ENCODE measurements around the gene ATRN.

DNA sequence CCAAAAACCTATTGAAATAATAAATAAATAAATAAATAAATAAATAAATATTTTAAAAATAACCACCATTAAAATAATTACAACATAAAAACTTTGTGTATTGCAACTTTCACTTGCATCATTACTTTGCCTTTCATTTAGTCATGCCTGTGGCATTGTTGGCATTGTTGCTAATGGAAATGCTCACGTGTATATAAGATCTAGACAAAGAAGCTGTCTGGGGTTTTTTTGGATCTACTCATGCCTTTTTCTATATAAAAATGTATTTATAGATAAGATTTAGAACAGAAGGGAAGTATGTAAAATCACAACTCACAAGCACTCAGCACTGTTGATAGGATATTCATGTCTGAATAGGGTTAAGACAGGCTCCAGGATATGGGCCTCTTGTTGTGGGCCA is 164.5 kb downstream of the ATRN start:
- TF ChIP-seq POLR2A (IDR thresholded peaks at IDR 0.05; ENCODE audit: low read length) (no peak), GATA1 (IDR thresholded peaks at IDR 0.05; ENCODE audit: low read depth, low read length) (no peak)
